Measurements from ENCODE around the gene AP2A2. TPM values are rescaled to one million over a fixed set of nuclear protein-coding genes. Genes with fewer than 3 reads are reported as not detected.

AP2A2 gene
- total RNA-seq, 1 donor from 2014 or later, result 17.7 TPM

- Histone ChIP-seq H3K9me3 (ENCODE audit: control insufficient read depth in 3 of 3, low read length in 3 of 3) (no peaks in the 10 kb centered on the region), H3K27me3 (ENCODE audit: control insufficient read depth in 3 of 3, insufficient read depth in 3 of 3, low read length in 3 of 3) (no peaks in the 10 kb centered on the region), H3K4me1 (ENCODE audit: control insufficient read depth in 3 of 3, insufficient read depth in 3 of 3, low read length in 3 of 3) (peaks cover 0 to 18% (median 12%) of the 10 kb centered on the region in 3 donors), H3K36me3 (ENCODE audit: control insufficient read depth in 3 of 3, insufficient read depth in 3 of 3, low read length in 3 of 3) (peaks cover 44 to 53% (median 53%) of the 10 kb centered on the region in 3 donors), H3K27ac (ENCODE audit: low read depth, low read length) (no peak overlapping the region), H3K9ac (ENCODE audit: low read depth in 1 of 3, low read length in 3 of 3) (no peak overlapping the region), H3K4me3 (ENCODE audit: low read length in 3 of 3) (no peak overlapping the region)
Measured at GRCh38 chr11:898143-898511, 27.5 kb upstream of the AP2A2 start.

GRCh38 chr11:898540-899190, 27.0 kb upstream of the AP2A2 start:
- Histone ChIP-seq H3K4me3 (ENCODE audit: low read length in 3 of 3) (no peak overlapping the region), H3K9ac (ENCODE audit: low read depth in 1 of 3, low read length in 3 of 3) (no peak overlapping the region), H3K27ac (ENCODE audit: low read depth, low read length) (no peak overlapping the region), H3K36me3 (ENCODE audit: control insufficient read depth in 3 of 3, insufficient read depth in 3 of 3, low read length in 3 of 3) (peaks cover 46 to 55% (median 54%) of the 10 kb centered on the region in 3 donors), H3K9me3 (ENCODE audit: control insufficient read depth in 3 of 3, low read length in 3 of 3) (no peaks in the 10 kb centered on the region), H3K27me3 (ENCODE audit: control insufficient read depth in 3 of 3, insufficient read depth in 3 of 3, low read length in 3 of 3) (no peaks in the 10 kb centered on the region), H3K4me1 (ENCODE audit: control insufficient read depth in 3 of 3, insufficient read depth in 3 of 3, low read length in 3 of 3) (peaks cover 0 to 18% (median 12%) of the 10 kb centered on the region in 3 donors)

- Histone ChIP-seq H3K4me1 (ENCODE audit: control insufficient read depth in 3 of 3, insufficient read depth in 3 of 3, low read length in 3 of 3) (peaks cover 0 to 11% (median 6%) of the 10 kb centered on the region in 3 donors), H3K9me3 (ENCODE audit: control insufficient read depth in 3 of 3, low read length in 3 of 3) (no peaks in the 10 kb centered on the region), H3K27ac (ENCODE audit: low read depth, low read length) (no peak overlapping the region), H3K27me3 (ENCODE audit: control insufficient read depth in 3 of 3, insufficient read depth in 3 of 3, low read length in 3 of 3) (no peaks in the 10 kb centered on the region), H3K36me3 (ENCODE audit: control insufficient read depth in 3 of 3, insufficient read depth in 3 of 3, low read length in 3 of 3) (peaks cover 55 to 66% (median 64%) of the 10 kb centered on the region in 3 donors), H3K4me3 (ENCODE audit: low read length in 3 of 3) (no peak overlapping the region), H3K9ac (ENCODE audit: low read depth in 1 of 3, low read length in 3 of 3) (no peak overlapping the region)
Measured at GRCh38 chr11:899724-900123, 25.9 kb upstream of the AP2A2 start.

GRCh38 chr11:900545-900944, 25.1 kb upstream of the AP2A2 start:
- peaks cover 55 to 66% (median 65%) of the 10 kb centered on the region in 3 donors for H3K36me3 ChIP-seq (ENCODE audit: control insufficient read depth in 3 of 3, insufficient read depth in 3 of 3, low read length in 3 of 3)
- no peak overlapping the region for H3K4me3 ChIP-seq (ENCODE audit: low read length in 3 of 3)
- no peaks in the 10 kb centered on the region for H3K9me3 ChIP-seq (ENCODE audit: control insufficient read depth in 3 of 3, low read length in 3 of 3)
- peaks cover 0 to 2% (median 0%) of the 10 kb centered on the region in 3 donors for H3K4me1 ChIP-seq (ENCODE audit: control insufficient read depth in 3 of 3, insufficient read depth in 3 of 3, low read length in 3 of 3)
- no peak overlapping the region for H3K27ac ChIP-seq (ENCODE audit: low read depth, low read length)
- no peak overlapping the region for H3K9ac ChIP-seq (ENCODE audit: low read depth in 1 of 3, low read length in 3 of 3)
- H3K27me3 ChIP-seq (ENCODE audit: control insufficient read depth in 3 of 3, insufficient read depth in 3 of 3, low read length in 3 of 3), result no peaks in the 10 kb centered on the region

- no peaks in the 10 kb centered on the region for H3K9me3 ChIP-seq (ENCODE audit: control insufficient read depth in 3 of 3, low read length in 3 of 3)
- H3K9ac ChIP-seq (ENCODE audit: low read depth in 1 of 3, low read length in 3 of 3), result no peak overlapping the region
- no peak overlapping the region for H3K4me3 ChIP-seq (ENCODE audit: low read length in 3 of 3)
- H3K36me3 ChIP-seq (ENCODE audit: control insufficient read depth in 3 of 3, insufficient read depth in 3 of 3, low read length in 3 of 3), result peaks cover 57 to 66% (median 65%) of the 10 kb centered on the region in 3 donors
- H3K27me3 ChIP-seq (ENCODE audit: control insufficient read depth in 3 of 3, insufficient read depth in 3 of 3, low read length in 3 of 3), result no peaks in the 10 kb centered on the region
- no peak overlapping the region for H3K27ac ChIP-seq (ENCODE audit: low read depth, low read length)
- H3K4me1 ChIP-seq (ENCODE audit: control insufficient read depth in 3 of 3, insufficient read depth in 3 of 3, low read length in 3 of 3), result no peaks in the 10 kb centered on the region
Measured at GRCh38 chr11:901452-902061, 24.1 kb upstream of the AP2A2 start.

- no peaks in the 10 kb centered on the region for H3K27me3 ChIP-seq (ENCODE audit: control insufficient read depth in 3 of 3, insufficient read depth in 3 of 3, low read length in 3 of 3)
- no peak overlapping the region for H3K9ac ChIP-seq (ENCODE audit: low read depth in 1 of 3, low read length in 3 of 3)
- H3K36me3 ChIP-seq (ENCODE audit: control insufficient read depth in 3 of 3, insufficient read depth in 3 of 3, low read length in 3 of 3), result peaks cover 48 to 55% (median 52%) of the 10 kb centered on the region in 3 donors
- no peak overlapping the region for H3K4me3 ChIP-seq (ENCODE audit: low read length in 3 of 3)
- no peak overlapping the region for H3K27ac ChIP-seq (ENCODE audit: low read depth, low read length)
- no peaks in the 10 kb centered on the region for H3K9me3 ChIP-seq (ENCODE audit: control insufficient read depth in 3 of 3, low read length in 3 of 3)
- peaks cover 2 to 11% (median 2%) of the 10 kb centered on the region in 3 donors for H3K4me1 ChIP-seq (ENCODE audit: control insufficient read depth in 3 of 3, insufficient read depth in 3 of 3, low read length in 3 of 3)
Measured at GRCh38 chr11:904380-904779, 21.3 kb upstream of the AP2A2 start.

GRCh38 chr11:905952-906351, 19.7 kb upstream of the AP2A2 start:
- Histone ChIP-seq H3K27ac (ENCODE audit: low read depth, low read length) (no peak overlapping the region), H3K4me1 (ENCODE audit: control insufficient read depth in 3 of 3, insufficient read depth in 3 of 3, low read length in 3 of 3) (peaks cover 10 to 20% (median 11%) of the 10 kb centered on the region in 3 donors), H3K27me3 (ENCODE audit: control insufficient read depth in 3 of 3, insufficient read depth in 3 of 3, low read length in 3 of 3) (no peaks in the 10 kb centered on the region), H3K4me3 (ENCODE audit: low read length in 3 of 3) (no peak overlapping the region), H3K9me3 (ENCODE audit: control insufficient read depth in 3 of 3, low read length in 3 of 3) (no peaks in the 10 kb centered on the region), H3K36me3 (ENCODE audit: control insufficient read depth in 3 of 3, insufficient read depth in 3 of 3, low read length in 3 of 3) (peaks cover 32 to 39% (median 37%) of the 10 kb centered on the region in 3 donors), H3K9ac (ENCODE audit: low read depth in 1 of 3, low read length in 3 of 3) (no peak overlapping the region)

- no peak overlapping the region for H3K27ac ChIP-seq (ENCODE audit: low read depth, low read length)
- H3K27me3 ChIP-seq (ENCODE audit: control insufficient read depth in 3 of 3, insufficient read depth in 3 of 3, low read length in 3 of 3), result no peaks in the 10 kb centered on the region
- peaks cover 17 to 22% (median 21%) of the 10 kb centered on the region in 3 donors for H3K36me3 ChIP-seq (ENCODE audit: control insufficient read depth in 3 of 3, insufficient read depth in 3 of 3, low read length in 3 of 3)
- H3K4me1 ChIP-seq (ENCODE audit: control insufficient read depth in 3 of 3, insufficient read depth in 3 of 3, low read length in 3 of 3), result peaks cover 15 to 29% (median 19%) of the 10 kb centered on the region in 3 donors
- peak overlapping the region in 1 of 3 donors; percentile 50 for H3K9ac ChIP-seq (ENCODE audit: low read depth in 1 of 3, low read length in 3 of 3)
- no peaks in the 10 kb centered on the region for H3K9me3 ChIP-seq (ENCODE audit: control insufficient read depth in 3 of 3, low read length in 3 of 3)
- no peak overlapping the region for H3K4me3 ChIP-seq (ENCODE audit: low read length in 3 of 3)
Measured at GRCh38 chr11:907668-908067, 18.0 kb upstream of the AP2A2 start.

- Histone ChIP-seq H3K4me1 (ENCODE audit: control insufficient read depth in 3 of 3, insufficient read depth in 3 of 3, low read length in 3 of 3) (peaks cover 15 to 29% (median 19%) of the 10 kb centered on the region in 3 donors), H3K9me3 (ENCODE audit: control insufficient read depth in 3 of 3, low read length in 3 of 3) (no peaks in the 10 kb centered on the region), H3K27me3 (ENCODE audit: control insufficient read depth in 3 of 3, insufficient read depth in 3 of 3, low read length in 3 of 3) (no peaks in the 10 kb centered on the region), H3K9ac (ENCODE audit: low read depth in 1 of 3, low read length in 3 of 3) (peak overlapping the region in 1 of 3 donors; percentile 50), H3K4me3 (ENCODE audit: low read length in 3 of 3) (no peak overlapping the region), H3K36me3 (ENCODE audit: control insufficient read depth in 3 of 3, insufficient read depth in 3 of 3, low read length in 3 of 3) (peaks cover 11 to 16% (median 15%) of the 10 kb centered on the region in 3 donors), H3K27ac (ENCODE audit: low read depth, low read length) (no peak overlapping the region)
Measured at GRCh38 chr11:908273-908672, 17.4 kb upstream of the AP2A2 start.

GRCh38 chr11:909406-909805, 16.3 kb upstream of the AP2A2 start:
- Histone ChIP-seq H3K4me1 (ENCODE audit: control insufficient read depth in 3 of 3, insufficient read depth in 3 of 3, low read length in 3 of 3) (peaks cover 15 to 29% (median 19%) of the 10 kb centered on the region in 3 donors), H3K9ac (ENCODE audit: low read depth in 1 of 3, low read length in 3 of 3) (peak overlapping the region in 1 of 3 donors; percentile 89), H3K36me3 (ENCODE audit: control insufficient read depth in 3 of 3, insufficient read depth in 3 of 3, low read length in 3 of 3) (peaks cover 4 to 8% (median 7%) of the 10 kb centered on the region in 3 donors), H3K9me3 (ENCODE audit: control insufficient read depth in 3 of 3, low read length in 3 of 3) (no peaks in the 10 kb centered on the region), H3K27me3 (ENCODE audit: control insufficient read depth in 3 of 3, insufficient read depth in 3 of 3, low read length in 3 of 3) (no peaks in the 10 kb centered on the region), H3K27ac (ENCODE audit: low read depth, low read length) (no peak overlapping the region), H3K4me3 (ENCODE audit: low read length in 3 of 3) (peak overlapping the region in 2 of 3 donors; percentile 2 to 17)
